Measurements from ENCODE around the gene B4GALT6.
A peak's percentile ranks its signal among the peaks of the same experiment; 100 is the strongest.

Gene B4GALT6

DNA sequence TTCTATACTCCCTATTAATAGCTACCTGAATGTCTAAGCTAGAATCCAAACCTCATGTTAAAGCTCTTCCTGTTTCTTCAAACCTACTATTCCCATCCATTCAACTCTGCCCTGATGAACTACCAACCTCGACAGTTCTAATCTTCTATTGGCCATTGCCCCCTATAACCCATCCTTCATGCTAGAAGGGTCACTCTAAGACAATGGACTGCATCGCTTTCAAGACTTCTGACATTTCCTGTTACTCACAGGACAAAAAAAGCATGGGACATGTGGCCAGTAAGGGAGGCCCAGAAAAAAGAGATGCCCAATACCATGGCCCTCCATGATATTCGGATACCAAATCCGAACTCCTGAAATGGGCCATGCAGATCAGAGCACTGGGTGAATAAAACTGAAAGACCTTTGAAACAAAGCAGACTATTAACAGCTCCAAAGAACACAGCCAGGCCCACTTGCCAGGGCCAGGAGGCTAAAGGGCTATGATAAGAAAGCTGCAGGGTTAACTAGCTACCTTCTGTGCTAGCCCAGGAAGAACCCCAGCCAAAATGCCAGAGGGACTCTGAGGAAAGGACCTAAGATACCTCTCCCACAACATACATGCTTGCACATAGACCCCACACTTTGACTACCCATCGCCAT is 4.5 kb downstream of the B4GALT6 start:
- H3K4me1 Mint-ChIP-seq (ENCODE audit: low read depth) = peaks cover 5% of the 10 kb centered on the region
- H3K36me3 Mint-ChIP-seq = no peaks in the 10 kb centered on the region
- no peaks in the 10 kb centered on the region for H3K9me3 Mint-ChIP-seq (ENCODE audit: low read depth)
- H3K27me3 Mint-ChIP-seq = peaks cover 28% of the 10 kb centered on the region
- H3K27ac Mint-ChIP-seq = no peak overlapping the region
- no peak overlapping the region for H3K4me3 Mint-ChIP-seq

DNA sequence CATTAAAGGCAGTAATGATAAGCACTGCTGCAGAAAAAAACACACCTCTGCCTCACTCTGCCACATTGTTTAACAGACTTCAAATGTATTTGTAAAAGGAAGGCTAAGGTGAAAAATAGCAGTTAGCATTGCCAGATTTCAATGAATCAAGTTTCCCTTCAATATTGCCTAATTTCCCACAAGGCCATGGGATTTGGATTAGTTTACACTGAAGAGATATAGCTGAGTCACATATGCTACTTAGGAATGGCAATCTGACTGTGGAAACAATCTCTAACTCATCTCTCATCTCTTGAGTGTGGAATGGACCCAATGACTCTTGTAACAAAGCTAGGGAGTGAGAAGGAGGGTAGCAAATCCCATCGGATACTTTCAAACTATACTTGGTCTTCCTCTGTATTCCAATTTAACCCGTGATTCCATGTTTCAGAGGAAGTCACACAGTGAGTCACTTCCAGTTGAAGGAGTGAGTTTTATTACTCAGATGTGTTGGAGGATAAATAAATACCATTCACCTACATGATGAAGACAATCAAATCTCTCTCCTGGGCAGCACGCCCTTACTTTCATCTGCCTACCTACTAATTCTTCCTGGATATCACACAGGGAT is 5.1 kb downstream of the B4GALT6 start:
- H3K9me3 Mint-ChIP-seq (ENCODE audit: low read depth) = no peaks in the 10 kb centered on the region
- peaks cover 5% of the 10 kb centered on the region for H3K4me1 Mint-ChIP-seq (ENCODE audit: low read depth)
- no peaks in the 10 kb centered on the region for H3K36me3 Mint-ChIP-seq
- H3K4me3 Mint-ChIP-seq = no peak overlapping the region
- no peak overlapping the region for H3K27ac Mint-ChIP-seq
- peaks cover 28% of the 10 kb centered on the region for H3K27me3 Mint-ChIP-seq

DNA sequence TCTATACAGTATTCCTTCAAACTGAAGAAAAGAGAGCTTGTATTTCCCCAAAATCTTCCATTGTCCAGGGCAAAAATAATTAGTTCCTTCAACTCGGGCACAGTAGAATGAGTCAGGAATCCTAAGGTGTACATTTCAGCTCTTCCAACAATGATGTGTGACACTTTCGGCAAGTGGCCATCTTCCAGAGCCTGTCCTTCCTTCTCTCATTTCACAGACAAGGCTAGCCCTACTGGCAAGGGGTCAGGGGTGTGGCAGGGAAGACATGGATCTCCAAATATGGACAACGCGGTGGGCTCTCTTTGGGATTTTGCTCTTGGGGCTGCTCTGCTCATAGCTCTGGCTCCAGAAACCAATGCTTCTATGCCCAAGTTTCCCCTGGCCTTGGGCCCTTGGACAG is 6.0 kb downstream of the B4GALT6 start:
- peaks cover 21% of the 10 kb centered on the region for H3K27me3 Mint-ChIP-seq
- H3K4me3 Mint-ChIP-seq = no peak overlapping the region
- no peaks in the 10 kb centered on the region for H3K36me3 Mint-ChIP-seq
- H3K9me3 Mint-ChIP-seq (ENCODE audit: low read depth) = no peaks in the 10 kb centered on the region
- H3K4me1 Mint-ChIP-seq (ENCODE audit: low read depth) = no peaks in the 10 kb centered on the region
- no peak overlapping the region for H3K27ac Mint-ChIP-seq

DNA sequence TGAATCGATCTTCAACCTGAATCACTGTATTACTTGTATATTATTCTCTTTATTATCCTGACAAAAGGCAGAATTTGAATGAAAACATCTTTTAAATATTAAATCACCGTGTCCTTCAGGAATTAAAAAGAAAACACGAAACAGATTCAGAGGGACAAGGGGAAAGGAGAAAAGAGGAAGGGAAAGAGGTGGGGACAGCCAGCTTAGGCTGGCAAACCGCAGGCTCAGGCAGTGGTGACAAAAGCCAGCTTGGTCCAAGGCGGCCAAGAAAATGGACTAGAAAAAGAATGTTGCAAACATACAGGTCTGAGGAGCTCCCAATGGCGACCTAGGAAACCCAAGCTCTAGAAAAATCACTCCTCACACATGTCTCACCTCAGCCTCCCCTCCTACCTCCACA is 6.8 kb downstream of the B4GALT6 start:
- Mint-ChIP-seq H3K4me1 (ENCODE audit: low read depth) (no peaks in the 10 kb centered on the region), H3K36me3 (no peaks in the 10 kb centered on the region), H3K9me3 (ENCODE audit: low read depth) (no peaks in the 10 kb centered on the region), H3K27me3 (peaks cover 17% of the 10 kb centered on the region), H3K27ac (no peak overlapping the region), H3K4me3 (no peak overlapping the region)

DNA sequence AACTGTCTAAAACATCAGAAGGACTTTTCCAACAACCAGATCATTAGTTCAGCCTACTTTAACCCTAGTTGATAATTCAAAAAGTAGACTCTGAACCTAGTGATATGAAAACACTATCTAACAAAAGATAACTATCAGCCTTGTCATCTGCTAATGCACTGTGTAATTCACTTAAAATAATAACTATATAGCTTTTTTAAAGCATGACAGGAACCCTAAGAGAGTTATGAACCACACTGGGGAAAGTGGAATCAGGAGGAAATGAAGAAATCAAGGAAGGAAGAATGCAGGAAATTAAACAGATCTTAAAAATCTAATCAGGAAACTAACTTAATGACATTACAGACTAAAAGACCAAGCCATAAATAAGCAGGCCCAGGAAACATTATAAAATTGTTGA is 9.0 kb downstream of the B4GALT6 start:
- no peak overlapping the region for H3K27ac Mint-ChIP-seq
- H3K9me3 Mint-ChIP-seq (ENCODE audit: low read depth) = no peaks in the 10 kb centered on the region
- H3K4me1 Mint-ChIP-seq (ENCODE audit: low read depth) = no peaks in the 10 kb centered on the region
- H3K4me3 Mint-ChIP-seq = no peak overlapping the region
- peaks cover 9% of the 10 kb centered on the region for H3K27me3 Mint-ChIP-seq
- no peaks in the 10 kb centered on the region for H3K36me3 Mint-ChIP-seq

DNA sequence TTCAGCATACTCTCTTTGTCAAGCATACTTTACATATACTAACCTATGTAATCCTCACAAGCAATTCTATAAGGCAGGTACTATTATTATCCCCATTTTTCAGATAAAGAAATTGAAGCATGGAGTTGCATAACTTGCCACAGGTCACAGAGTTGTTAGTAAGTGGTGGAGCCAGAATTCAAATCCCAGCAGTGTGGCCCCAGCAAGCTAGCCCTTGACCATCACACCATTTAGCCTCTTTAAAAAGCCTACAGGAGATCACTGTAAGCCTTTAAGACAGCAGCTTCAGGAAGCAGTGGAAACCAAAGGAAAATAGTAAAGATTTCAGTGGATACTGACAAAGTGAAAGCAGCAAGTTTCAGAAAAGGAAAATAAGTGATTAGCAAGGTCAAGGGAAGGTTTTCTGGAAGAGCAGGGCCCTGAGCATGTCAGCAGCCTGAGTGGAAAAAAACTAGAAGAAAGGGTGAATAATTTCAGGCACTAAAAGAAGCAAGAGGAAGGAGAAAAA is 11.7 kb downstream of the B4GALT6 start:
- H3K27me3 Mint-ChIP-seq = no peaks in the 10 kb centered on the region

DNA sequence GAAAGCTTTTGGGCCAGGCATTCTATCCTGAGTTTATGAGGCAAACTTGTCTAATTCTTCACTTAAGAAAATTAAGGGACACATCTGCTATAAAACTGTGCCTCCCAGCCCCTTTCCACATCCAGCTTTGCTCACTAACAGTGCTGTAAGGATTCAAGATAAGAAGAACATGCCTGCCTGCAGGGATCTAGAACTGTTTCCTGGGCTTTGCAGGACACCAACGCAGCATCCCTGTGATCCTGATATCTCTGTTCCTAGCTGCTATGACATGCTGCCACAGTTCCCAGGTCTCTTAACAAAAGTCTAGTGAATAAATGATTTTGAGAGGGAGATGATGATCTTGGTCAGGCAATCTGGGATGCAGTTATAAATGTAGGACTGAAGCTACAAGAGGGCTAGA is 12.4 kb downstream of the B4GALT6 start:
- Mint-ChIP-seq H3K27me3 (no peaks in the 10 kb centered on the region), H3K4me1 (ENCODE audit: low read depth) (no peaks in the 10 kb centered on the region), H3K27ac (no peak overlapping the region), H3K4me3 (no peak overlapping the region), H3K9me3 (ENCODE audit: low read depth) (no peaks in the 10 kb centered on the region), H3K36me3 (no peaks in the 10 kb centered on the region)

More for the DNA sequence above, 11.7 kb downstream of the B4GALT6 start:
- no peaks in the 10 kb centered on the region for H3K36me3 Mint-ChIP-seq
- H3K4me1 Mint-ChIP-seq (ENCODE audit: low read depth) = no peaks in the 10 kb centered on the region
- H3K4me3 Mint-ChIP-seq = no peak overlapping the region
- H3K27ac Mint-ChIP-seq = no peak overlapping the region
- no peaks in the 10 kb centered on the region for H3K9me3 Mint-ChIP-seq (ENCODE audit: low read depth)

DNA sequence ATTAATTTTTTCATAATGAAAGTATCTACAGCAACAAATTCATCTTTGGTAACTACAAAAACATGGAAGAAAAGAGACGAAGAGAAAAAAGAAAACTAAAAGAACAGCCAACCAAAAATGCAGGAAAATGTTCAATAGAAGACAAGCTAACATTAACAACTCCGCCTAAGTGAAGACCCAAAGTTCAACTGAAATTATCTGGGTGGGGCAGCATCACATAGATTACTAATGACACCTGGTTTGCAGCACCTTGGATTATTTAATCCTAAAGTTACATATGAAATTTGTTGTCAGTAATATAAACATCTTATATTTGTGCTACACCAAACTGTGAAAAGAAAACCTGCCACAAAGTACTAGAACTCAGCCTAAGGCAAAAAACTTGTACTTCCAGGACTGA is 14.8 kb downstream of the B4GALT6 start:
- H3K27me3 Mint-ChIP-seq = no peaks in the 10 kb centered on the region
- no peaks in the 10 kb centered on the region for H3K36me3 Mint-ChIP-seq
- H3K4me3 Mint-ChIP-seq = no peak overlapping the region
- no peaks in the 10 kb centered on the region for H3K4me1 Mint-ChIP-seq (ENCODE audit: low read depth)
- H3K27ac Mint-ChIP-seq = no peak overlapping the region
- H3K9me3 Mint-ChIP-seq (ENCODE audit: low read depth) = no peaks in the 10 kb centered on the region

DNA sequence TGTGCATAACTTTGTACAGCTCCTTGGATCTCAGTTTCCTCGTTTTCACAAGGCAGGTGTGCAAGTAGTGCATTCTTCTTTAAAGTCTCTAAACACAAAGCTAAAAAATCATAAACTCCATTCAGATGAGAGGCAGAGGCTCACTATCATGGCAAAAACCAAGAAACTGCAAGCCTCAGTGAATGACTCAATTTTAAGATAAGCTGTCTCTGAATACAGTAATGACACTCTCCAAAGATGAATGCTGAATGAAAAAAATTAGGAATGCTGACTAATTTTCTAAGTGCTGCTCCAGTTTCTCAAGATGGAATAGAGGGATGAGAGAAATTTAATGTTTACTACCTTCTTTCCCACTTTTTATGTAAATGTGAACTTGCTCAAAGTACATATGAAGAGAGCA is 17.2 kb downstream of the B4GALT6 start:
- Mint-ChIP-seq H3K4me3 (no peak overlapping the region), H3K27me3 (no peaks in the 10 kb centered on the region), H3K4me1 (ENCODE audit: low read depth) (no peaks in the 10 kb centered on the region), H3K9me3 (ENCODE audit: low read depth) (no peaks in the 10 kb centered on the region), H3K36me3 (no peaks in the 10 kb centered on the region), H3K27ac (no peak overlapping the region)

DNA sequence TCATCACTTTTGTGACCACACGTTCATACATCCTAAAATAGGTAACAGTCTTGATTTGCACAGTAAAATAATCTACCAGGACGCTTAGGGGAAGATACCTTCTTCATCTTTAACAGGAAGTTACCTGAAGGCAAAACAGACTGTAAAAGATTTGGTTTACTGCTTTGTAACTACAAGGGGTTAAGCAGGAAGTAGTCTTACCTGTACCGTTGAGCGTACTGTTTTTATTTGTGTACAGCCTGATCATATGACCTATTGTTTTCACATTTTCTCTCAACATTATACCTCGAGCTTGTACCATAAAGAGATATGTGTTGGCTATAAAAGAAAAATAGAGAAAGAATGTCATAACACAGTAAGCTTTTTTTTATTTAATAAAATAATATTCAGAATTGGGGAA is 18.3 kb downstream of the B4GALT6 start:
- Mint-ChIP-seq H3K9me3 (ENCODE audit: low read depth) (no peaks in the 10 kb centered on the region), H3K4me1 (ENCODE audit: low read depth) (no peaks in the 10 kb centered on the region), H3K4me3 (no peak overlapping the region), H3K36me3 (no peaks in the 10 kb centered on the region), H3K27me3 (no peaks in the 10 kb centered on the region), H3K27ac (no peak overlapping the region)

DNA sequence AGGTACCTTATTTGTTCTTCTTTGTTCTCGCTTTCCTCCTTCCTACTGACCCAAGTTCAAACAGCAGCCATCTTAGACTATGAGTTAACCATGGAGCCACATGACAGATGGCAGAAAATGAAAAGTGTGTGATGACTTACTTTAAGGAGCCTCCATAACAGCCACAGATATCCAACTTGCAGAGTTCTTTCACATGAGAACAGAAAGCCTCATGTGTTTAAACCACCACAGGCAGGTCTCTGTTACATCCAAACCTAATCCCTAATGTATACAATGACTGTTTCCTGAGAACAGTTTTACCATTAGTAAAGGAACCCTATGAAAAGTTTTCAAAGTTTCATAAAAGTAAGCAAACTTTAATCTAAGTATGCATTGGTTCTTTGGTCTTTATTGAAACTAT is 20.3 kb downstream of the B4GALT6 start:
- H3K4me3 Mint-ChIP-seq = no peak overlapping the region
- no peaks in the 10 kb centered on the region for H3K36me3 Mint-ChIP-seq

DNA sequence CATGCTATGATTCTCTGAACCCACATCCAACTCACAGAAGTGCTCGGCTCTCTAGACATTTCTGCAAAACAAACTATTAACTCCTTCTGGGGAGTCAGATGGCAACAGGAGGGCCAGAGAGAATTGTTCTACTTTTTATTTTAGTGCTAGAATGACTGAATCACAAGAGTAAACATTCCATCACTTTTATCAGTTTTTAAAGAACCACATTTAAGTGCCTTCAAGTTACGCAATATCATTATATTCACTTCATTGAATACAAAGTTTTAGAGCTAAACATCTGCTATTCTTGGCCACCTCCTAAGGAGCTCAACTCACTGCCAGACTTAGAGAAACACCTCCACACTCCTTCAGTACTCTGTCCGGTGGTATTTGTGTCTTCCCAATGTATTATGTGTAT is 22.4 kb downstream of the B4GALT6 start:
- Mint-ChIP-seq H3K27ac (no peak overlapping the region), H3K4me3 (no peak overlapping the region), H3K36me3 (no peaks in the 10 kb centered on the region)

More for the DNA sequence above, 20.3 kb downstream of the B4GALT6 start:
- Mint-ChIP-seq H3K9me3 (ENCODE audit: low read depth) (no peaks in the 10 kb centered on the region), H3K4me1 (ENCODE audit: low read depth) (peaks cover under 1% of the 10 kb centered on the region), H3K27me3 (no peaks in the 10 kb centered on the region), H3K27ac (no peak overlapping the region)

DNA sequence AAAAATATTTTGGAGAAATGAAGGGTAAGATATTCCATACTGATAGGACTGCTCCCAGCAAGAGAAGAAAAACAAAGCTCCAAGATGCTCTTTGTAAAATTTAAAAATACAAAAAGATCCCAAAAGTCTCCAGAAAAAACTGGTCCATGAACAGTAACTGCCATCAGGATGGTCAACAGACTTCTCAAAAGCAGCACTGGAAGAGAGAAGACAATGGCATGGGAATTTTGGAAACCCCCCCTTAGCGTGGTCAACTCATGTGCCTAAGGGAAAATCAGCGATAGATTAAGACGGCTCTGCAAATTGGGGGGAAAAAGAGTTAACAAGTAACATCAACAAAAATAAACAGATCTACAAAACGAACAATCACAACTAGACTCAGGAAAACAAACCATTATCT is 23.6 kb downstream of the B4GALT6 start:
- H3K36me3 Mint-ChIP-seq = no peaks in the 10 kb centered on the region

More for the DNA sequence above, 22.4 kb downstream of the B4GALT6 start:
- Mint-ChIP-seq H3K27me3 (no peaks in the 10 kb centered on the region), H3K9me3 (ENCODE audit: low read depth) (no peaks in the 10 kb centered on the region), H3K4me1 (ENCODE audit: low read depth) (peaks cover 8% of the 10 kb centered on the region)

DNA sequence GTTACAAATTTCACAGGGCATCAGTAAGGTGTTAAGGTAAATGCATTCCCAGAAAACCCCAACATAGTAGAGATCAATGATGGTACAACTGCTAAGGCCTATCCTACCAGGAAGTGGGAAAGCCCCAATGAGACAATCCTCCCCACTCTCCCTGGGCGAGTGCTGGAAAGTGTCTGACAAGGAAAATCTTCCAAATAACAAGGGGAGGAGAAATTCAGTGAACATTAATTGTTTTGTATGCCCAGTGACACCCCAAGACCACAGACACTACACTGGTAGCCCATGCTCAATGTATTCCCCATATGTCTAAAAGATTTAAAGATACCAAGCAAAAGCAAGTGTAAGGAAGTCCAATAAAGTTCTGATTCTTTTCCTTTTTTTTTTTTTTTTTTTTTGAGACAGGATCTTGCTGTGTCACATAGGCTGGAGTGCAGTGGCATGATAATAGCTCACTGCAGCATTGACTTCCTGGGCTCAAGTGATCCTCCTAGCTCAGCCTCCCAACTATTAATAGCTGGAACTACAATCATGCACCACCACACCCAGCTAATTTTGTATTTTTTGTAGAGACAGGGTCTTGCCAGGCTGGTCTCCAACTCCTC is 24.7 kb downstream of the B4GALT6 start:
- peaks cover 8% of the 10 kb centered on the region for H3K4me1 Mint-ChIP-seq (ENCODE audit: low read depth)
- no peaks in the 10 kb centered on the region for H3K36me3 Mint-ChIP-seq
- no peaks in the 10 kb centered on the region for H3K9me3 Mint-ChIP-seq (ENCODE audit: low read depth)
- peaks cover 2% of the 10 kb centered on the region for H3K27me3 Mint-ChIP-seq
- H3K27ac Mint-ChIP-seq = peak overlapping the region; percentile 52
- H3K4me3 Mint-ChIP-seq = no peak overlapping the region

More for the DNA sequence above, 23.6 kb downstream of the B4GALT6 start:
- Mint-ChIP-seq H3K4me1 (ENCODE audit: low read depth) (peaks cover 8% of the 10 kb centered on the region), H3K9me3 (ENCODE audit: low read depth) (no peaks in the 10 kb centered on the region), H3K27ac (no peak overlapping the region), H3K4me3 (no peak overlapping the region), H3K27me3 (peaks cover 2% of the 10 kb centered on the region)

DNA sequence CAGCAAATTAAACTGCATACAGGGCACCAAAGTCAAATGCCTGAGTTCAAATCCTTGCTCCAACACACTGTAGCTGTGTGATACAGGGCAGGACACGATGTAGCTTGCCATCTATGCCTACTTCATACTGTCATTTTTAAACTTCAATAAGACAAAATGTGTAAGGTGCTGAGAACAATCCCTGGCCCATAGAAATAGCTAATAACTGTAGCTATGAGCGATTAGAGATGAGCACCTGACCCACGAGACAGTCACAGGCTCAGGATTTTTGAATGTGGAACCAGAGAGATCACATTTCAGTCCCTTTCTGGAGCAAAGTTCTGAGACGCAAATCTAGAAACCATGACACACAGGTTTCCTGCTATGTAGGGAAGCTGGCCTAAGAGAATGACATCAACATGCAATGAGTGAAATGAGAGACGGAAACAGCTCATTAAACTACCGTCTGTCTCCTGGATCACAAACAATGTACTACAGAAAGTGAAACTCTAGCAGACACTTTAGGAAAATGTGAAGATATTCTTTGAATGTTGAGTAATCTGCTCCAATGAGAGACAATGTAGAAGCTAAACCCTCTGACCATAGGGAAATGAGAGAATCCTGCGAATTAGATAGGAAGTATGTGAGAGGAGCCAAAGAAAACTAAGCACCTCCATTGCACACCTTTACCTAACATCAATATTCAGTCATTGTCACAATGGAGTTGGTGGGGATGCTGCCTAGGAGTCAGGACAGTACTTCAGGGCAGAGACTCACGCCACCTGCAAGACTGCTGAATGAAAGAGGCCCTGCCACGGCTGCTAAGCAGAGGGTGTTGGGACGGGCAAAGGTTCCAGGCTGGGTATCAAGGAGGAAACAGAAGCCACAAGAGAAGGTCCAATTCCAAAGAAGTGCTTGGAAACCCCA is 25.5 kb downstream of the B4GALT6 start:
- Mint-ChIP-seq H3K9me3 (ENCODE audit: low read depth) (no peaks in the 10 kb centered on the region), H3K27ac (peak overlapping the region; percentile 52), H3K36me3 (no peaks in the 10 kb centered on the region), H3K4me3 (no peak overlapping the region), H3K4me1 (ENCODE audit: low read depth) (peaks cover 8% of the 10 kb centered on the region), H3K27me3 (peaks cover 2% of the 10 kb centered on the region)
